Suprapubic skin (tissue), 3 donors: ENCODE measurements around the gene LRIG1.

Source experiments
- POLR2AphosphoS5 ChIP-seq, 3 donors: sonication (generic); formaldehyde crosslinking; IDR thresholded peaks; one replicate each; pipeline ENCODE4 v1.6.1; 2017; ENCODE audit warnings: antibody characterized with exemption in 3 of 3
- TF ChIP-seq, protein P1 (sequence below), 2 donors: fragments of 200-600 bp in 1 of 2; fragments of 450-650 bp in 1 of 2; sonication (generic) in 1 of 2; IDR thresholded peaks; one replicate each; pipeline ENCODE4 v1.5.1; 2016 to 2019; ENCODE audit warnings: antibody characterized with exemption in 2 of 2, mild to moderate bottlenecking in 1 of 2, moderate library complexity in 1 of 2

GRCh38 chr3:66507423-66508260, 6.8 kb upstream of the LRIG1 start:
- TF ChIP-seq, protein P1, sequence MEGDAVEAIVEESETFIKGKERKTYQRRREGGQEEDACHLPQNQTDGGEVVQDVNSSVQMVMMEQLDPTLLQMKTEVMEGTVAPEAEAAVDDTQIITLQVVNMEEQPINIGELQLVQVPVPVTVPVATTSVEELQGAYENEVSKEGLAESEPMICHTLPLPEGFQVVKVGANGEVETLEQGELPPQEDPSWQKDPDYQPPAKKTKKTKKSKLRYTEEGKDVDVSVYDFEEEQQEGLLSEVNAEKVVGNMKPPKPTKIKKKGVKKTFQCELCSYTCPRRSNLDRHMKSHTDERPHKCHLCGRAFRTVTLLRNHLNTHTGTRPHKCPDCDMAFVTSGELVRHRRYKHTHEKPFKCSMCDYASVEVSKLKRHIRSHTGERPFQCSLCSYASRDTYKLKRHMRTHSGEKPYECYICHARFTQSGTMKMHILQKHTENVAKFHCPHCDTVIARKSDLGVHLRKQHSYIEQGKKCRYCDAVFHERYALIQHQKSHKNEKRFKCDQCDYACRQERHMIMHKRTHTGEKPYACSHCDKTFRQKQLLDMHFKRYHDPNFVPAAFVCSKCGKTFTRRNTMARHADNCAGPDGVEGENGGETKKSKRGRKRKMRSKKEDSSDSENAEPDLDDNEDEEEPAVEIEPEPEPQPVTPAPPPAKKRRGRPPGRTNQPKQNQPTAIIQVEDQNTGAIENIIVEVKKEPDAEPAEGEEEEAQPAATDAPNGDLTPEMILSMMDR (IDR thresholded peaks at IDR 0.05): no peak
- TF ChIP-seq POLR2AphosphoS5 (IDR thresholded peaks at IDR 0.05): no peak
